EL (cell line): Measurements from ENCODE around the gene MPI.
A peak's percentile ranks its signal among the peaks of the same experiment; 100 is the strongest.

Experiments used
- DNase-seq: peaks from one replicate; pipeline ENCODE4 v3.0.0-alpha.2; 2016

The MPI gene

GRCh38 chr15:74950078-74950908 lies 60.5 kb downstream of the MPI start:
- DNase-seq, result peak; percentile 70

GRCh38 chr15:74951006-74951405 lies 61.2 kb downstream of the MPI start:
- DNase-seq, result no peak
